NCI-H2227 (cell line): ENCODE data around the gene GPHN.

Source experiments
- DNase-seq: peaks from one replicate; lab custom pipeline; 2025; ENCODE audit not compliant: unreplicated experiment; lab: John Stamatoyannopoulos, UW

Gene GPHN

DNA sequence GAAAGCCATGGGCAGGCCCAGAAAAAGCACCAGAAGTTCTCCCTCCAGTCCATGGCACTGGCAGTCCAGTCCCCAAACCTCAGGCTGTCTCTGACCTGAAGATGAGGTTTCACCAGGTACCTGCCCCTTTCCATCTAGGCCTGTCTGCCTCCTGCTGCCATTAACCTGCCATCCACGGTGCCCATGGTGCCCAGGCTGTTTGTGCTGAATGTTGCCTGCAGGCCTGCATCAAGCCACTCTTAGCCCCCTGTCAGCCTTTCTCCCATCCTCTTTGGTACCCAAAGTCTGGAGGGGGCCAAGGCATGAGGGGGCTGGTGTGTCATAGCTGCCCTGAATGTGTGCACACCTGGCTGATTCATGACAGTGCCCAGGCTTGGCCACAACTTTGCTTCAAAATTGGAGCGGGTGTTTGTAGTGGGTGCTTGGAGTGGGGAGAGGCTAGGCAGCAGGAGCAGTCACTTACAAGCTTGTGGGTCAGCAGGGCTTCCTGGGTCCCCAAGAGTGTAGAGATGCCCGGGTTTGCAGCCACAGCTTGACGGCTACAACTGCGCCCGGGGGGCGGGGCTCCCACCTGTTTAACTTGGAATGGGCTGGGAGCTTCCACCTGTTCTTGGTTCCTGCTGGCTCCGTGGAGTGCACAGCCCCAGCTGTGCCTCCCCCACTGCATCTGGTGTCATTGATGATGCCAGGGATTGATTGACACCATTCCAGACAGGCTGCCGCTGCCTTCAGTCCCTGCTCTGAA, 88.5 kb downstream of the GPHN start:
- DNase-seq = no peak

DNA sequence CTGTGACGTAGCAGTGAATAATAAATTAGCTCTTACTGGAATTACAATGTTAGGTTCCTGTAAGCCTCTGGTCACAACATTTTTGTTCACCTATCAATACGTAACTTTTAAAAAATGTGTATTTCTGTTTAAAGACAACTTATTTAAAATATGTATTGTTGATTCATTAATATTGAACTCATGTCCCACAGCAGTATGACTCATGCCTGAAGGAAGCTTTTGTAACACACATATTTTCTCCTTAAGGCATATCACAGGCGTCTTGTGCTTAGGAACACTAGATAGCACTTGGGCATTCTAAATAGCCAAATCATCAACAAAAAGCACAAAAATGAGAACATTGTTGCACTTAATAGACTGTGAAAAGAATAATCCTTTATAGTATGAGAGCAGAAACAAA, 92.5 kb downstream of the GPHN start:
- DNase-seq = no peak

DNA sequence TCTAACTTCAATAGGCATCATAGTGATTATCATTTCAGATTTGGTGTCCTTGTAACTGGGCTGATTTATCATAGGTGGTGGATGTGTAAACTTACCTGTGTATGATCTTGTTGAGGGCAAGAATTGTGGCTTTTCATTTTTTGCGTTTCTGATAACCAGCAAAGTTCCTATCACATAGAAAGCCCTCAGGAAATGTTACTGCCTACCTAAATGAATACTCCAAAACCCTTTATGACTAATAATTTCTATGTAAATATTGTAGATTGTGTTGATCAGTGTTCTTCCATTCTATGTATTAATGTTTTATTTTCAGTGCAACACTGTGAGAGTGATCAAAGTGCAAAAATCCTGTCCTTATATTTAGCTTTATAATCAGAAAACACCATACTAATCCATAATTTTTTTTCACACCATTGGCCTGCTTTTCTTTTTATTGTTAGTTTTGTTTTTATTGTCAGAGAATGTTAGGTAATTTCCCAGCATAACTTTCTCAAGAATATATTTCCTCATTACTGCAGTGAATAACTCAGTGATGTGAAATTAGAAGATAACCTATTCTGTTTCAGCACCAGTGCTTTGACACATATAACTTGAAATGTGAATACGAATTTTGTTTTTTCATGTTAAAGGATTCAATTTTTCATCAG, 94.1 kb downstream of the GPHN start:
- DNase-seq = no peak

DNA sequence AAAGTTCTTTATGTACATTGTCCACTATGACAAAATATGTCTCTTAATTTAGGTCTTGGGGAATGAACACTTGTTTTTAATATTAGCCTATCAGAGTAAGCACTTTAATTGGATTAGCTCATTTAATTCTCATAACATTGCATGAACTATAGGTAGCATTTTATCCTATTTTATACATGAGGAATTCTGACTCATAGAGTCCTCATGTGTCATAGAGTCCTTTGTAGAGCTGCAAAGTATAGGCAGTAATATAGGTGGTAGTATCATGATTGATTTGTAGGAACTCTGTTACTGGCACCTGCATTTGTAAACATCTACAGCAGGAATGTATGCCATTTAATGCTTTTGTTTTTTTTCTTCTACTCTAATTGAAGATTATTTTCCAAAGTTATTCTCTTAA, 96.0 kb downstream of the GPHN start:
- DNase-seq = no peak

DNA sequence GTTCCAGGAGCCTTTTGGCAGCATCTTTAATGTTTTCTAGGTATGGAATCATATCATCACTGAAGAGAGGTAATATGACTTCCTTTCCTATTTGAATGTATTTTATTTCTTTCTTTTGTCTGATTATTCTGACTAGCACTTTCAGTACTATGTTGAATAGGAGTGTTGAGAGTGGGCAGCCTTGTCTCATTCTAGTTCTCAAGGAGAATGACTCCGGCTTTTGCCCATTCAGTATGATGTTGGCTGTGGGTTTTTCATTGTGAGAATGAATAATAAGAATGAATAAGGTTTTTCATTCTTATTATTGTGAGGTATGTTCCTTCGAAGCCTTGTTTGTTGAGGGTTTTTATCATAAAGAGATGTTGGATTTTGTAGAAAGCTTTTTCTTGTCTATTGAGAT, 98.9 kb downstream of the GPHN start:
- DNase-seq = no peak

DNA sequence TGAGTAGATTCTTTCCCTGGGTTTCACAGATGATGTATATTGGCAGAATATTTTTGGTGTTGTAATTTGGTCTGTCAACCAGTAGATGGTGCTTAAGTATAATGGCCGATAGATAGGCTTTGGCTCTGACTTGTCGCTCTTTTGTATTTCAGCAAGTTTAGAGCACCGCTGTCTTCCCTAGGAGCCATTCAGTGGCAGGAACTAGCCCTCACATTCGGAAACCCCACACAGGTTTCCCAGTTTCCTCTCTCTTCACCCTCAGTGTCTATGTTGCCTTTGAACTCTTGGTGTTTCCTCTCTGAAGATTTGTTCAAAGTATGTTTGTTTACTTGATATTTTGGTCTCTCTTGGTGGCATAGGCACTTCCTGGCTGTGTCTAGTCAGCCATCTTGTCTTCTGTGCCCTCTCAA, 102.2 kb downstream of the GPHN start:
- DNase-seq = no peak

DNA sequence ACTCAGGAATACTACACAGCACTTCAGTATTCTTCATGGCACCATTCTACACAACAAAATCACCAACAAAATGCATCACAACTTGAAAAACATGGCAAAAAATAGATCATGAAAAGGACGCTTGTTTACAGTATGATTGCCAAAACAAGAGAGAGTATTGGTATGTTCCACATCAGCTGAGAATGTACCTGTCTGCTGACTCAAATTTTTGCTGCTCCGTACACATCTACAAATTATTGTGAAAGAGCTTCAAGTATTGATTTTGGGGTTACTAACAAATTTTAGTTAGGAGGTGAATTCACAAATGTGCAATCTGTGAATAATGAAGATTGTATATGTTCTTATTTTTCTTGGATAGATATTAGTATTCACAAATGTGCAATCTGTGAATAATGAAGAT, 105.4 kb downstream of the GPHN start:
- DNase-seq = no peak

DNA sequence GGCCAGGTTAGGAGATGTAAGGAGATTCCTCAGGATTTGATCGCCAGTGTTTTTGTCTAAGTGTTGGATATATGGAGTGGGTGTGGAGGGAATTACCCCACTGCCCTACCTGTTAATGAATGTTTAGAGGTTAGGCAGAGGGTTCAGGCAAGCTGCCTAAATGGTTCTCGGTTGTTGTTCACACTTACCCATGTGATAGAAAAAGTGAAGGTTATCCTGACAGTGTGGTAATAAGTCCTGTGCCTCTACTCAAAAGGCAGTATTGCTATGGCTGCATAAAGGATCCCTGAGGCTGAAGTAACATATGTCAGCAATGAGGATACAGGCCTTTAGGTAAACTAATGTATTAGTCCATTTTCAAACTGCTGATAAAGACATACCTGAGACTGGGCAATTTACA, 112.0 kb downstream of the GPHN start:
- no peak for DNase-seq

DNA sequence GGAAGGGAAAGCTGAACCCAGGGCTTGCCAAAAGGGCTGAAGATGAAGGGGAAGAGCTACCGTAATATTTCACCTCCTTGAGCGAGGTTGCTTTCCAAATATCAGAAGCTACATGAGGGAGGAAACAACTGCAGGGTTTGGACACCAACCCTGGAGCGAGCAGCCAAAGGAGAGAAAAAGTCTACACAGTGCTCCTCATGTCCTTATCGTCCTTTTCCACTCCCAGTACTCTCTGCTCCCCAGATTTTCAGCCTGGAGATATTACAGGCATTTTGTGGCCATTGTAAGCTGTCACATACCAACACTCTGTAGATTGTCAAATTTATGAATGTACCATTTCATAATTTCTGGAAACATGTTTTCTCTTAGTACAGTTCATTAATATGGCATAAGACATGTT, 115.9 kb downstream of the GPHN start:
- DNase-seq = no peak

DNA sequence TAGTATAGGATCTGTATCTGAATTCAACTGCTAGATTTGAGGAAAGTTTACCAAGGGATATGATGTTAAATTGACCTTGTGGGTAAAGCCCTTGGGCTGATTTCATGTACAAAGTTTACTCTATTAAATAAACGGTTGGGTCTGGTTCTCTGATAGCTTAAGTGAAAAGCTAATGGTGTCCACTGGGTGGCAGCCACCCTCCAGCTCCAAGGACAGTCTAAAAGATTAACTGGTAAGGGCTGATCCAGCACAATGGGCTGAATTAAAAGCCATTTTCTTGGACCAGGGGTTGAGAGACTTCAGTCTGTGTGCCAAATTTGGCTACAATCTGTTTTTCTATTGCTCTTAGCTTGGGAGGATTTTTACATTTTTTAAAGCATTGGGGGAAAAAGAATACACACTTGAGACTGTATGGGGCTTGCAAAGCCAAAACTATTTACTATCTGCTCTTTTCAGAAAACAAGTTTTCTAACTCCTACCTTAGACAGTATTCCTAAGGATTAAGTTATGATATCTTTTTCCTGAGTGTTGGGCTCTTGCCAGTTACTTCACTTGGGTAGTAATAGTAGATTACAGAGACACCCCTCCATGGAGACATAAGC, 116.5 kb downstream of the GPHN start:
- DNase-seq = peak; percentile 42

DNA sequence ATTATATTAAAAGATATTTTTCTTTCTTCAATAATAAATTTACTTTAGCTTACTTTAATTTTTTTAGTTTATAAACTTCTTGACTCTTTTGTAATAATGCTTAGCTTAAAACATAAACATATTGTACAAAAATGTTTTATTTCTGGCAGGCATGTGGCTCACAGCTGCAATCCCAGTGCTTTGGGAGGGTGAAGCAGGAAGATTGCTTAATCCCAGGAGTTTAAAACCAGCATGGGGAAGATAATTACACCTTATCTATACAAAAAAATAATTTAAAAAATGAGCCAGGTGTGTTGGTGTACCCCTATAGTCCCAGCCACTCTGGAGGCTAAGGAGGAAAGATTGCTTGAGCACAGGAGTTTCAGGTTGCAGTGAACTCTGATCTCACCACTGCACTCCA, 120.7 kb downstream of the GPHN start:
- DNase-seq = no peak

DNA sequence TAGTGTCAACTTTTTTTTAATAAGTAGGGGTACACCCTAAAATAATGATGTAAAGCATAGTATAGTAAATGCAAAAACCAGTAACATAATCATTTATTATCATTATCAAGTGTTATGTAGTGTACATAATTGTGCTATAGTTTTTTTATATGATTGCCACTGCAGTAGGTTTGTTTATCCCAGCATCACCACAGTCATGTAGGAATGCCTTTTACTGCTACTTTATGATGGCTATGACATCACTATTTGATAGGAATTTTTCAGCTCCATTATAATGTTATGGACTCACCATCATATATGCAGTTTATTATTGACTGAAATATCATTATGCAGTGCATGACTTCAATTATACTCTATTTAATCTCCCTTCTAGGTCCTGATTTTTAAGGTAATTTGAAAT, 121.6 kb downstream of the GPHN start:
- DNase-seq = no peak

DNA sequence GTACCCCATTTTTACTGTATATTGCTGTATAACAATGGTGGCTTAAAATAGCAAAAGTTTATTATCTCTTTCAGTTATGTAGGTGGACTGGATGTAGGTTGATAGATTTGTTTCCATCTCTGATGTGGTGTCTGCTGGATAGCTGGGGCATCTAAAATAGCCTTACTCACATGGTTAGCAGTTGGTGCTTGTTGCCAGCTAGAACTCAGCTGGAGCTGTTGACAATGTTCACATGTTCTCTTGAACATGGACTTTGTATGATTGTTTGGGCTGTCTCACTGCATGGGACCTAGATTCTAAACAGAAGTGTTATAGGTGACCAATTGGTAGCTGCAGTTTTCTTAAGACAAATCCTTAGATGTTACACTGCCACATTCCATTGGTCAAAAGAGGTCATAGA, 126.9 kb downstream of the GPHN start:
- DNase-seq = no peak

DNA sequence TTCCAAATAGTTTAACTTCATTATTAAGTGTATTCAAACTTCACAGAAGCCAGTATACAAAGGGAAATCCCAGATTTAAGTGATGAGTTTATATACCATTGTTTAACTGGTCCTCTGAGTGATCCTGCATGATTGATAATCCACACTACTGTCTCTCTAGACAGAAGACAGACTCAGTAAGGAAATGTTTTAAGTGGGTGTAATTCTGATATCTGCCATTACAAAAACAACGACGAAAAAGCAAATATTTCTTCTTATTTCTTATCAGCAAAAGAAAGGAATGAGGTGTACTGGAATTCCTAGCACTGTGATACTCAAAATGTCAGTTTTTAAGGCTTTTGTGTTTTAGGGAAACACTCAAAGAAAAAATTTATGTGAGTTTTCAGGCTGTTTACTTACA, 127.5 kb downstream of the GPHN start:
- DNase-seq = no peak

DNA sequence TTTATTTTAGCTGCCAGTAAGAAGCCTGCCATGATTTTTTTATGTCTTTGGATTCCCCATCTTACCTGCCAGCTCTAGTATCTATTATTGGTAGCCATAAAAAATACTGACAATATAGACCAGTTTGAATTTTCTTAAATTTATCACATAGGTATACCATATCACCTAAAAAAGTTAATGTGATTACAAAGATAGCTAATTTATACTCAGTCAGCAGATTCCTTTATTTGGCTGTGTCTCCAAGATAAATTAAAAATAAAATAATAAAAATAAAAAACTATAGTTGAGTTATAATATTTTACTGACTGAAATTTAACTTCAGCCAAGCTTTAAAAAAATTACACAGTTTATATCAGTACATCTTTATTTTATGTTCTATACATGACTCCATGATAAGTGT, 128.3 kb downstream of the GPHN start:
- DNase-seq = no peak

DNA sequence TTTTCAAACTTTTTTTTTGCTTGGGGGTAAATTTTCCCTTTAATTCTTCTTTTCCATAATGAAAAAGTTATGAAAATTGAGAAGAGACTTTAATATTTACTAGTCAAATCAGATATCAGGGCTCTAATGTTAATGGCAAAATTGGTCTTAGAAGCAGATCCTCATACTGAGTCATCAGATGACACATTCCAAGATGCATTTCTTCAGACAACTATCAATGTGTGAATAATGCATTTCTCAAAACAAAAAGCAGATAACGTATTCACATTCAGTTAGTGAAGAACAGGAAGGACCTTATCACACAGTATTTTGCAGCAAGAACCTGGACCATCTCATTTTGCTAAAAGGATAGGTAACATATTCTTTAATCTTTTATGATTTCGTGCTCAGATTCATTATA, 130.7 kb downstream of the GPHN start:
- no peak for DNase-seq

DNA sequence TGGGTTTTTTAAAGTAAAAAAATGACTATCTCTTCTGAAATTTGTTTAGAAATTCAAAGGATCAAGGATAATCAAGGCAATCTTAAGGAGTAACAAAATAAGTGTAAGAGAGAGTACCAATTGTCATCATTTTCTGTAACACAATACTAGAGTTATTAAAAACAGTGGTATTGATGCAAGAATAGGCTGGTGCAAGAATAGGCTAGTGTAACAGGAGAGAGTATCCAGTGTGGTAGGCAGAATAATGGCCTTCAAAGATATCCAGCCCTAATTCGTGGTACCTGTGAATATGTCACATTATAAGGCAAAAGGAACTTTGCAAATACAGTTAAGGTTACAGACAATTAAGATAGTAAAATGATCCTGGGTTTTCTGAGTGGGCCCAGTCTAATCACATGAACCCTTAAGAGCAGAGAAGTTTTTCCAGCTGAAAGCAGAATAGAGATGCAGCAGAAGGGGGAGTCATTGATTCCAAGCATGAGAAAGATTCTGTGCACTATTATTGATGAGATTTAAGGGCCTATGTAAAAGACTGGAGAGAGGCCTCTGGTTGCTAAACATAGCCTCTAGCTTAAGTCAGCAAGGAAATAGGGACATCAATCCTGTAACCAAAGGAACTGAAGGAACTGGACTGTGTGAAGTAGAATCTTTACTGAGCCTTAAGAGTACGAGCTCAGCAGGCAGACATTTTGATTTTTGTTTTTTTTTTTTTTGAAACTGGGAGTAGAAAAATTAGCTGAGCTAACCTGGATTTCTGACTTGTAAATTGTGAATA, 134.1 kb downstream of the GPHN start:
- no peak for DNase-seq

DNA sequence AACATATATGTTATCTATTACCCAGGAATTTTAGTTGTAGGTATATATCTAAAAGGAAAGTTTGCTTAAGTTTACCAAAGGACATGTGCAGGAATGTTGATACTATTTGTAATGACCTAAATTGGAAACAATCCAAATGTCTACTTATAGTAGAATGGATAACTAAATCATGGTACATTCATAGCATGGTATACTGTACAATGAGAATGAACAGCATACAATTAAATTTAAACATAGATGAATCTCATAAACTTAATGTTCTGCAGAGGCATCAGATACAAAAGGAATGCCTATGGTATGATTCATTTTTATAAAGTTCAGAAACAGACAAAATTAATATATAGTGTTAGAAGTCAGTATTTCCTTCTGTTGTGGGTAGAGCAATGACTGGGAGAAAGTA, 135.4 kb downstream of the GPHN start:
- no peak for DNase-seq

DNA sequence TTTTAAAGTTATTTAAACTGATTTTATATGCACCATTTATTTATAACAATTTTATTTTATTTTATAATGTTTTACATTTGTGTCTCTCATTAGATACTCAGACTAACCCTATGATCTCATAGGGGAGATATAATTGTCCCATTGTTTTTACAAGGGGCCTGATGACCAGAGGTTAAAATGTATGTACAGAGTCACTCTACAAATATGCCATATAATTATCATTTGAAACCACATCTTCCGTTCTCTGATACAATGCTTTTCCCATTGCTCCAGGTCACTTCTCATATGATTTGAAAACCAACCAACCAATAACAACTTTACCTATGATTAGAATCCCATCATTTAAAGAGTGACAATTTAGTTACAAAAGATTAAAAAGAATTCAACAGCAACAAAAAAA, 137.8 kb downstream of the GPHN start:
- no peak for DNase-seq

DNA sequence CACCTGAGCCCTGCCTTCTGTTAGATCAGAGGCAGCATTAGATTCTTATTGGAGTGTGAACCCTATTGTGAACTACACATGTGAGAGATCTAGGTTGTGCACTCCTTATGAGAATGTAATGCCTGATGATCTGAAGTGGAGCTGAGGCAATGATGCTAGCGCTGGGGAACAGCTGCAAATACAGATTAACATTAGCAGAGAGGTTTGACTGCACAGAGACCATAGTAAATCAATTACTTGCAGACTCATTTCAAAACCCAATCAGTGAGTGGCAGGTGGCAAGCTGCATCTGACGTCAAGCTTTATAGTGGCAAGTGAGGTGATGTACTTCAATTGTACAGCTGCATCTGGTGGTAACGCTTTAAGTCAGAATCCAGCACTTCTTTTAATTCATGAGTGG, 141.6 kb downstream of the GPHN start:
- peak; percentile 50 for DNase-seq

DNA sequence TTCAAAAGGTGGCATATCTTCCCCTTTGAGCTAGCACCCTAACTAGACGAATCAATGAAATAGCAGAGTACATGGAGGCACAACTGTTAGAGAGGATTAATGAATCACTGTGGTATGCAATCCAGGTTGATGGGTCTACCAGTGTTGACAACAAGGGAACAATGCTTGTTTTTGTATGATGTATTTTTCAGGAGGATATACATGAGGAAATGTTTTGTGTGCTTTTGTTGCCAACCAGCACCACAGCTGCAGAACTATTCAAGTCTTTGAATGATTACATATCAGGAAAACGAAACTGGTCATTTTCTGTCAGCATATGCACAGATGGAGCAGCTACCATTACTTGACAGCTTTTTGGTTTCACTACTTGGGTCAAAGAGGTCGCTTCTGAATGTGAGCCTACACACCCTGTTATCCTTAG, 142.6 kb downstream of the GPHN start:
- peak; percentile 50 for DNase-seq
